Loucy (cell line): Measurements from ENCODE around the gene FKBP5.
A peak's percentile ranks its signal among the peaks of the same experiment; 100 is the strongest.
"Not testable (repeated sequence)": the region's sequence is repeated elsewhere in the genome, so short reads cannot be mapped to it uniquely, and the experiment has no call there.

ENCODE experiments used
- H2AFZ ChIP-seq: fragments of 200-600 bp; sonication (generic); 2 replicates; pipeline ENCODE4 v1.6.0; 2016; ENCODE audit warnings: antibody characterized with exemption, mild to moderate bottlenecking, low read length, moderate library complexity
- H3F3A ChIP-seq: fragments of 200-600 bp; 2 replicates; pipeline ENCODE4 v1.6.0; 2016; ENCODE audit warnings: antibody characterized with exemption, low read depth, mild to moderate bottlenecking
- H3K27me3 ChIP-seq: fragments of 200-600 bp; sonication (generic); 2 replicates; pipeline ENCODE4 v1.6.1; 2014; ENCODE audit warnings: low read length, mild to moderate bottlenecking; ENCODE audit not compliant: insufficient read depth, poor library complexity, severe bottlenecking
- H3K36me3 ChIP-seq: fragments of 200-600 bp; sonication (generic); 2 replicates; pipeline ENCODE4 v1.6.1; 2016; ENCODE audit warnings: low read length; ENCODE audit not compliant: insufficient read depth
- H3K4me1 ChIP-seq: fragments of 200-600 bp; sonication (generic); 2 replicates; pipeline ENCODE4 v1.5.1; 2014; ENCODE audit warnings: low read length, mild to moderate bottlenecking; ENCODE audit not compliant: insufficient read depth, poor library complexity, severe bottlenecking
- H3K4me2 ChIP-seq: fragments of 200-600 bp; sonication (generic); 2 replicates; pipeline ENCODE4 v1.6.0; 2014; ENCODE audit warnings: antibody characterized with exemption, low read length, low read depth, mild to moderate bottlenecking; ENCODE audit not compliant: poor library complexity, severe bottlenecking
- H3K4me3 ChIP-seq: fragments of 200-600 bp; sonication (generic); 2 replicates; pipeline ENCODE4 v1.5.1; 2014; ENCODE audit warnings: low read length, mild to moderate bottlenecking, mixed read lengths; ENCODE audit not compliant: poor library complexity, severe bottlenecking
- H3K79me2 ChIP-seq: fragments of 200-600 bp; sonication (generic); 2 replicates; pipeline ENCODE4 v1.6.1; 2014; ENCODE audit warnings: low read length; ENCODE audit not compliant: insufficient read depth
- H3K9ac ChIP-seq: fragments of 200-600 bp; sonication (generic); 2 replicates; pipeline ENCODE4 v1.6.0; 2014; ENCODE audit warnings: mild to moderate bottlenecking, low read depth, low read length, moderate library complexity; ENCODE audit not compliant: poor library complexity, severe bottlenecking
- H3K9me2 ChIP-seq: fragments of 200-600 bp; sonication (generic); replicated peaks from 2 replicates; pipeline ENCODE4 v1.6.1; 2016; ENCODE audit warnings: low read depth, low read length, mixed read lengths
- H3K9me3 ChIP-seq: fragments of 200-600 bp; sonication (generic); 2 replicates; pipeline ENCODE4 v1.6.1; 2014; ENCODE audit warnings: mild to moderate bottlenecking, antibody characterized with exemption, low read length, low read depth; ENCODE audit not compliant: insufficient read depth
- H4K20me1 ChIP-seq: fragments of 200-600 bp; sonication (generic); 2 replicates; pipeline ENCODE4 v1.6.0; 2014; ENCODE audit warnings: antibody characterized with exemption, low read length, mild to moderate bottlenecking; ENCODE audit not compliant: insufficient read depth, poor library complexity, severe bottlenecking
- EZH2phosphoT487 ChIP-seq: fragments of 200-600 bp; IDR thresholded peaks from 2 replicates; pipeline ENCODE4 v1.6.1; 2018; ENCODE audit warnings: antibody characterized with exemption, mild to moderate bottlenecking, moderate library complexity, borderline replicate concordance
- TF ChIP-seq, protein P1 (sequence below): fragments of 200-600 bp; sonication (generic); conservative IDR thresholded peaks from 2 replicates; pipeline ENCODE4 v1.5.1; 2014; ENCODE audit warnings: mild to moderate bottlenecking, antibody characterized with exemption, low read length

FKBP5 gene

DNA sequence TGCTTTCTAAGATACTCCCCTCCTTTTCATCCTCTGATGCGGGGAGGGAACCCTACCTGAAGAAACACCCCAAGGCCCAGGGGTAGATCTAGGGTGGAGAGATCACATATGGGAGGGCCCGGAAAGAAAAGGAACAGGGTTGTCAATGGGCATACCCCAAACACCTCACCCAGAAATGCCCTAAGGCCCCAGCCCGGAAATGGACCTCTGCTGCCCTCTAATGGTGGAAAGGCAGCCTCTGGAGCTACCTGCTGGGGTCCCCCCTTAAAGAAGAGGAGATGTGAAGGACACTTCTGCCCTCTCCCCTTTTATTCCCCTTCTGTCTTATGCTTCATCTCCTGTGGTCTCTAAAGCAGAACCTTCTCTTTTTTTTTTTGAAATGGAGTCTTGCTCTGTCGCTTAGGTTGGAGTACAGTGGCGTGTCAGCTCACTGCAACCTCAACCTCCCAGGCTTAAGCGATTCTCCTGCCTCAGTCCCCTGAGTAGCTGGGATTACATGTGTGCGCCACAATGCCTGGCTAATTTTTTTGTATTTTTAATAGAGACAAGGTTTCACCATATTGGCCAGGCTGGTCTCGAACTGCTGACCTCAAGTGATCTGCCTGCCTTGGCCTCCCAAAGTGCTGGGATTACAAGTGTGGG lies 47.7 kb upstream of the FKBP5 start:
- no peak overlapping the region; the same call in 1 of the 2 replicates for H2AFZ ChIP-seq
- H3K4me2 ChIP-seq, result peak overlapping the region; percentile 8
- H3F3A ChIP-seq, result no peaks in the 10 kb centered on the region
- 0 out of 2 replicates have a peak, but pooled peaks cover 4% of the 10 kb centered on the region for H3K79me2 ChIP-seq
- H3K27me3 ChIP-seq, result no peaks in the 10 kb centered on the region
- H4K20me1 ChIP-seq, result no peaks in the 10 kb centered on the region
- H3K9ac ChIP-seq, result peak overlapping the region; percentile 2
- H3K9me3 ChIP-seq, result no peaks in the 10 kb centered on the region
- H3K4me3 ChIP-seq, result no peak overlapping the region
- peaks cover 28% of the 10 kb centered on the region for H3K4me1 ChIP-seq
- H3K36me3 ChIP-seq, result no peaks in the 10 kb centered on the region
- no peak for TF ChIP-seq EZH2phosphoT487
- TF ChIP-seq, protein P1, sequence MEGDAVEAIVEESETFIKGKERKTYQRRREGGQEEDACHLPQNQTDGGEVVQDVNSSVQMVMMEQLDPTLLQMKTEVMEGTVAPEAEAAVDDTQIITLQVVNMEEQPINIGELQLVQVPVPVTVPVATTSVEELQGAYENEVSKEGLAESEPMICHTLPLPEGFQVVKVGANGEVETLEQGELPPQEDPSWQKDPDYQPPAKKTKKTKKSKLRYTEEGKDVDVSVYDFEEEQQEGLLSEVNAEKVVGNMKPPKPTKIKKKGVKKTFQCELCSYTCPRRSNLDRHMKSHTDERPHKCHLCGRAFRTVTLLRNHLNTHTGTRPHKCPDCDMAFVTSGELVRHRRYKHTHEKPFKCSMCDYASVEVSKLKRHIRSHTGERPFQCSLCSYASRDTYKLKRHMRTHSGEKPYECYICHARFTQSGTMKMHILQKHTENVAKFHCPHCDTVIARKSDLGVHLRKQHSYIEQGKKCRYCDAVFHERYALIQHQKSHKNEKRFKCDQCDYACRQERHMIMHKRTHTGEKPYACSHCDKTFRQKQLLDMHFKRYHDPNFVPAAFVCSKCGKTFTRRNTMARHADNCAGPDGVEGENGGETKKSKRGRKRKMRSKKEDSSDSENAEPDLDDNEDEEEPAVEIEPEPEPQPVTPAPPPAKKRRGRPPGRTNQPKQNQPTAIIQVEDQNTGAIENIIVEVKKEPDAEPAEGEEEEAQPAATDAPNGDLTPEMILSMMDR, result peak; percentile 95
- no peaks in the 10 kb centered on the region for H3K9me2 ChIP-seq

DNA sequence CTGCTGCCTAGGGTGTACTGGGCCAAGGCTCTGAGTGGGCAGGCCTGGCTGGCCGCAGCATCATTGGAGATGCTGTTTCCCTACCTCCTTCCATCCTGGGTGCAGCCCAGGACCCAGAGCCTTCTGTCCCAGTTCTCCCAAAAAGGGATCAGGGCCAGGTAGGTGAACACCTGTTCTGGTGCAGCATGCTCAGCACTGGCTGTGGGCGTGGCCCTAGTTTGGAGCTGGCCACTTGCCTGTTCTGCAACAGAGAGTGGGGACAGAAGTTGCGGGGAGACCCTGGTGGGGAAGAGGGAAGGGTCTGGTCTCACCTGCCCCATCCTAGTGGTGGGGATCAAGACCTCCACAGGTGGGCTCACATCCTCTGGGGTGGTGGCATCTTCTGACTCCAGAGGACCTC lies 46.7 kb upstream of the FKBP5 start:
- Histone ChIP-seq H3K4me2 (no peak overlapping the region), H3K9ac (peak overlapping the region; percentile 2), H3K36me3 (no peaks in the 10 kb centered on the region), H3F3A (peaks cover 6% of the 10 kb centered on the region; the same call in 1 of the 2 replicates), H3K4me3 (no peak overlapping the region), H3K9me3 (no peaks in the 10 kb centered on the region), H3K4me1 (peaks cover 35% of the 10 kb centered on the region), H3K9me2 (no peaks in the 10 kb centered on the region), H2AFZ (no peak overlapping the region), H3K79me2 (peaks cover 9% of the 10 kb centered on the region; the same call in 1 of the 2 replicates), H3K27me3 (no peaks in the 10 kb centered on the region), H4K20me1 (no peaks in the 10 kb centered on the region)
- TF ChIP-seq EZH2phosphoT487, result no peak
- TF ChIP-seq, protein P1, result no peak

DNA sequence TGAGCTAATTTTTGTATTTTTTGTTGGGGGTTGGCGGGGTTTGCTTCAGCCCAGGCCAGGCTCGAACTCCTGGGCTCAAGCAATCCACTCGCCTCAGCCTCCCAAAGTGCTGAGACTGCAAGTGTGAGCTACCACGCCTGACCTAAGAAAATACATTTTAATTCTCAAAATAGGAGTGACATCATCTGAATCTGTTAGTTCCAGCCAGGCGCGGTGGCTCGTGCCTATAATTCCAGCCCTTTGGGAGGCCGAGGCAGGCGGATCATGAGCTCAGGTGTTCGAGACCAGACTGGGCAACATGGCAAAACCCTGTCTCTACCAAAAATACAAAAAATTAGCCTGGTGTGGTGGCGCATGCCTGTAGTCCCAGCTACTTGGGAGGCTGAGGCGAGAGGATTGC lies 45.6 kb upstream of the FKBP5 start:
- Histone ChIP-seq H3K4me1 (peaks cover 47% of the 10 kb centered on the region), H3K79me2 (peaks cover 15% of the 10 kb centered on the region; the same call in 1 of the 2 replicates)
- H2AFZ ChIP-seq, H3K9me2 ChIP-seq, H3K9me3 ChIP-seq, H3K36me3 ChIP-seq, H3F3A ChIP-seq, H3K27me3 ChIP-seq, H4K20me1 ChIP-seq, H3K9ac ChIP-seq, H3K4me2 ChIP-seq, H3K4me3 ChIP-seq: not testable (repeated sequence)

DNA sequence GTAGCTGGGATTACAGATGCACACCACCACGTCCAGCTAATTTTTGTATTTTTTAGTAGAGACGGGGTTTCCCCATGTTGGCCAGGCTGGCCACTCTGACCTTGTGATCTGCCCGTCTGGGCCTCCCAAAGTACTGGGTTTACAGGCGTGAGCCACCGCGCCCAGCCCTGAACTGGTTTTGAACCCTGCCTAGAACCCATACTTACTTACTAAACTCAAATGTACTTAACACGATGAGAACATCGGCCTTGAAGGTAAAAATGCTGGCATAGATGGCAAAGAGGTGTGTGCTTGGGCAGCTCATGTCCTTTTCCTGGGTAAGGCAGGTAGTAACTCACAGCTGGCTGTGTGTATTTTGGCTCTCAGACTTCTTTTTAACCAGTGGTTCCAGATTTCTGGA lies 44.9 kb upstream of the FKBP5 start:
- no peak for TF ChIP-seq EZH2phosphoT487
- TF ChIP-seq, protein P1, result no peak
- Histone ChIP-seq H3F3A (peaks cover 6% of the 10 kb centered on the region; the same call in 1 of the 2 replicates), H2AFZ (no peak overlapping the region), H3K36me3 (no peaks in the 10 kb centered on the region), H4K20me1 (no peaks in the 10 kb centered on the region), H3K9me2 (no peaks in the 10 kb centered on the region), H3K27me3 (no peaks in the 10 kb centered on the region), H3K9me3 (no peaks in the 10 kb centered on the region), H3K4me1 (peaks cover 53% of the 10 kb centered on the region), H3K4me3 (no peak overlapping the region), H3K4me2 (no peak overlapping the region), H3K79me2 (peaks cover 16% of the 10 kb centered on the region; the same call in 1 of the 2 replicates), H3K9ac (peak overlapping the region; percentile 88)
